Gastroesophageal sphincter (tissue), 3 donors: ENCODE results near the gene CCR2.

Experiments used
- EP300 ChIP-seq: sonication (generic); formaldehyde crosslinking; IDR thresholded peaks from one replicate; pipeline ENCODE4 v1.6.1; 2017; ENCODE audit warnings: antibody characterized with exemption, mild to moderate bottlenecking
- POLR2A ChIP-seq, 2 donors: fragments of 450-650 bp; IDR thresholded peaks; one replicate each; pipeline ENCODE4 v1.6.1; 2017; ENCODE audit warnings: antibody characterized with exemption in 2 of 2, mild to moderate bottlenecking in 2 of 2, moderate library complexity in 1 of 2
- POLR2AphosphoS5 ChIP-seq: sonication (generic); formaldehyde crosslinking; IDR thresholded peaks from one replicate; pipeline ENCODE4 v1.6.1; 2017; ENCODE audit warnings: antibody characterized with exemption
- TF ChIP-seq, protein P1 (sequence below), 4 experiments: fragments of 200-600 bp in 2 of 4; fragments of 450-650 bp in 2 of 4; sonication (generic) in 1 of 4; IDR thresholded peaks; one replicate each; pipeline ENCODE4 v1.5.1; 2017 to 2019; ENCODE audit warnings: antibody characterized with exemption in 4 of 4, mild to moderate bottlenecking in 2 of 4, moderate library complexity in 2 of 4

- TF ChIP-seq, protein P1, sequence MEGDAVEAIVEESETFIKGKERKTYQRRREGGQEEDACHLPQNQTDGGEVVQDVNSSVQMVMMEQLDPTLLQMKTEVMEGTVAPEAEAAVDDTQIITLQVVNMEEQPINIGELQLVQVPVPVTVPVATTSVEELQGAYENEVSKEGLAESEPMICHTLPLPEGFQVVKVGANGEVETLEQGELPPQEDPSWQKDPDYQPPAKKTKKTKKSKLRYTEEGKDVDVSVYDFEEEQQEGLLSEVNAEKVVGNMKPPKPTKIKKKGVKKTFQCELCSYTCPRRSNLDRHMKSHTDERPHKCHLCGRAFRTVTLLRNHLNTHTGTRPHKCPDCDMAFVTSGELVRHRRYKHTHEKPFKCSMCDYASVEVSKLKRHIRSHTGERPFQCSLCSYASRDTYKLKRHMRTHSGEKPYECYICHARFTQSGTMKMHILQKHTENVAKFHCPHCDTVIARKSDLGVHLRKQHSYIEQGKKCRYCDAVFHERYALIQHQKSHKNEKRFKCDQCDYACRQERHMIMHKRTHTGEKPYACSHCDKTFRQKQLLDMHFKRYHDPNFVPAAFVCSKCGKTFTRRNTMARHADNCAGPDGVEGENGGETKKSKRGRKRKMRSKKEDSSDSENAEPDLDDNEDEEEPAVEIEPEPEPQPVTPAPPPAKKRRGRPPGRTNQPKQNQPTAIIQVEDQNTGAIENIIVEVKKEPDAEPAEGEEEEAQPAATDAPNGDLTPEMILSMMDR (IDR thresholded peaks at IDR 0.05), result no peak
- TF ChIP-seq POLR2A (IDR thresholded peaks at IDR 0.05) (no peak), POLR2AphosphoS5 (no peak), EP300 (no peak)
Measured at GRCh38 chr3:46354984-46355383, 1.1 kb downstream of the CCR2 start.
